Upper lobe of left lung (tissue), 4 donors: ENCODE results near the gene VPS41.

Experiments
- CTCF ChIP-seq, 6 experiments: fragments of 450-650 bp in 4 of 6; fragments of 200-600 bp in 2 of 6; sonication (generic) in 2 of 6; IDR thresholded peaks; one replicate each; pipeline ENCODE4 v1.5.1; 2016 to 2019; ENCODE audit warnings: antibody characterized with exemption in 6 of 6
- POLR2AphosphoS5 ChIP-seq, 2 donors: sonication (generic); formaldehyde crosslinking; IDR thresholded peaks; one replicate each; pipeline ENCODE4 v1.5.1; 2017; ENCODE audit warnings: antibody characterized with exemption in 2 of 2

- TF ChIP-seq POLR2AphosphoS5 (IDR thresholded peaks at IDR 0.05) (no peak), CTCF (IDR thresholded peaks at IDR 0.05) (no peak)
Observed at GRCh38 chr7:38822549-38822948, 86.4 kb downstream of the VPS41 start.
